Memory B cell (primary cell): ENCODE results near the gene GCK.
"Not testable (repeated sequence)": the region's sequence is repeated elsewhere in the genome, so short reads cannot be mapped to it uniquely, and the experiment has no call there.

ENCODE experiments used
- ATAC-seq: fragments of 150-1000 bp; cut with Tn5 transposase; 2 replicates; pipeline ENCODE4 v1.10.0; 2021; ENCODE audit warnings: low read depth, mild to moderate bottlenecking, moderate library complexity
- DNase-seq, 2 donors: peaks; one replicate each; pipeline ENCODE4 v3.0.0; 2022; ENCODE audit warnings: low spot score in 2 of 2
- H3K27ac Mint-ChIP-seq: one replicate; pipeline ENCODE4 v1.8.0; 2022; ENCODE audit warnings: mild to moderate bottlenecking, moderate library complexity, mixed read lengths
- H3K27me3 Mint-ChIP-seq: one replicate; pipeline ENCODE4 v1.8.0; 2022; ENCODE audit warnings: mixed read lengths
- H3K36me3 Mint-ChIP-seq: one replicate; pipeline ENCODE4 v1.8.0; 2022; ENCODE audit warnings: mild to moderate bottlenecking, mixed read lengths
- H3K4me1 Mint-ChIP-seq: one replicate; pipeline ENCODE4 v1.8.0; 2022; ENCODE audit warnings: mixed read lengths
- H3K4me3 Mint-ChIP-seq: one replicate; pipeline ENCODE4 v1.8.0; 2022; ENCODE audit warnings: mild to moderate bottlenecking, moderate library complexity, mixed read lengths
- H3K9me3 Mint-ChIP-seq: one replicate; pipeline ENCODE4 v1.8.0; 2022; ENCODE audit warnings: mixed read lengths

The GCK gene

GRCh38 chr7:44171901-44172300 is 17.3 kb downstream of the GCK start:
- H3K36me3 Mint-ChIP-seq, ATAC-seq, DNase-seq, H3K27ac Mint-ChIP-seq, H3K4me3 Mint-ChIP-seq, H3K9me3 Mint-ChIP-seq: not testable (repeated sequence)
- Mint-ChIP-seq H3K27me3 (peaks cover 12% of the 10 kb centered on the region), H3K4me1 (peaks cover 13% of the 10 kb centered on the region)

- H3K4me1 Mint-ChIP-seq, result peaks cover 9% of the 10 kb centered on the region
- H3K9me3 Mint-ChIP-seq, result peaks cover 11% of the 10 kb centered on the region
- ATAC-seq (peak; percentile 95), DNase-seq (no peak)
- H3K4me3 Mint-ChIP-seq, result no peak overlapping the region
- peaks cover 7% of the 10 kb centered on the region for H3K36me3 Mint-ChIP-seq
- peaks cover 3% of the 10 kb centered on the region for H3K27me3 Mint-ChIP-seq
- no peak overlapping the region for H3K27ac Mint-ChIP-seq
Measured at GRCh38 chr7:44167920-44168319, 21.3 kb downstream of the GCK start.

- H3K27me3 Mint-ChIP-seq, result peaks cover 4% of the 10 kb centered on the region
- no peak overlapping the region for H3K4me3 Mint-ChIP-seq
- ATAC-seq (no peak), DNase-seq (no peak)
- H3K27ac Mint-ChIP-seq, result no peak overlapping the region
- peaks cover 8% of the 10 kb centered on the region for H3K9me3 Mint-ChIP-seq
- H3K36me3 Mint-ChIP-seq, result peaks cover 4% of the 10 kb centered on the region
- H3K4me1 Mint-ChIP-seq, result peaks cover 9% of the 10 kb centered on the region
Measured at GRCh38 chr7:44163591-44163990, 25.6 kb downstream of the GCK start.

- no peak for DNase-seq
- Mint-ChIP-seq H3K36me3 (peaks cover 4% of the 10 kb centered on the region), H3K27ac (no peak overlapping the region), H3K27me3 (peaks cover 5% of the 10 kb centered on the region), H3K4me3 (no peak overlapping the region), H3K9me3 (peaks cover 8% of the 10 kb centered on the region), H3K4me1 (peaks cover 9% of the 10 kb centered on the region)
- ATAC-seq, result no peak
Measured at GRCh38 chr7:44162785-44163395, 26.3 kb downstream of the GCK start.

GRCh38 chr7:44162179-44162578 is 27.1 kb downstream of the GCK start:
- Mint-ChIP-seq H3K9me3 (peaks cover 8% of the 10 kb centered on the region), H3K27ac (no peak overlapping the region), H3K4me1 (peaks cover 2% of the 10 kb centered on the region), H3K36me3 (peaks cover 4% of the 10 kb centered on the region), H3K4me3 (no peak overlapping the region), H3K27me3 (peaks cover 6% of the 10 kb centered on the region)
- ATAC-seq, result no peak
- DNase-seq, result no peak

GRCh38 chr7:44161371-44161770 is 27.9 kb downstream of the GCK start:
- peaks cover 8% of the 10 kb centered on the region for H3K9me3 Mint-ChIP-seq
- no peaks in the 10 kb centered on the region for H3K4me1 Mint-ChIP-seq
- H3K27me3 Mint-ChIP-seq, result peaks cover 6% of the 10 kb centered on the region
- H3K36me3 Mint-ChIP-seq, result peaks cover 4% of the 10 kb centered on the region
- no peak overlapping the region for H3K27ac Mint-ChIP-seq
- ATAC-seq, result no peak
- no peak for DNase-seq
- no peak overlapping the region for H3K4me3 Mint-ChIP-seq

- Mint-ChIP-seq H3K36me3 (peaks cover 4% of the 10 kb centered on the region), H3K27ac (no peak overlapping the region), H3K4me1 (no peaks in the 10 kb centered on the region), H3K9me3 (peaks cover 8% of the 10 kb centered on the region), H3K4me3 (no peak overlapping the region), H3K27me3 (peaks cover 6% of the 10 kb centered on the region)
- ATAC-seq (no peak), DNase-seq (no peak)
Measured at GRCh38 chr7:44159824-44160630, 29.2 kb downstream of the GCK start.

GRCh38 chr7:44158873-44159631 is 30.2 kb downstream of the GCK start:
- DNase-seq, result no peak
- Mint-ChIP-seq H3K4me3 (no peak overlapping the region), H3K27me3 (peaks cover 6% of the 10 kb centered on the region), H3K9me3 (peaks cover 1% of the 10 kb centered on the region), H3K36me3 (no peaks in the 10 kb centered on the region), H3K27ac (no peak overlapping the region), H3K4me1 (no peaks in the 10 kb centered on the region)
- no peak for ATAC-seq

GRCh38 chr7:44158096-44158872 is 31.0 kb downstream of the GCK start:
- no peak overlapping the region for H3K27ac Mint-ChIP-seq
- no peaks in the 10 kb centered on the region for H3K9me3 Mint-ChIP-seq
- H3K27me3 Mint-ChIP-seq, result peaks cover 7% of the 10 kb centered on the region
- H3K4me3 Mint-ChIP-seq, result no peak overlapping the region
- H3K4me1 Mint-ChIP-seq, result no peaks in the 10 kb centered on the region
- ATAC-seq (no peak), DNase-seq (no peak)
- no peaks in the 10 kb centered on the region for H3K36me3 Mint-ChIP-seq

GRCh38 chr7:44157116-44158080 is 31.8 kb downstream of the GCK start:
- Mint-ChIP-seq H3K9me3 (no peaks in the 10 kb centered on the region), H3K4me3 (no peak overlapping the region), H3K27me3 (peaks cover 7% of the 10 kb centered on the region), H3K4me1 (no peaks in the 10 kb centered on the region), H3K36me3 (no peaks in the 10 kb centered on the region), H3K27ac (no peak overlapping the region)
- DNase-seq (no peak), ATAC-seq (no peak)

- H3K27me3 Mint-ChIP-seq, result peaks cover 4% of the 10 kb centered on the region
- no peak for ATAC-seq
- no peaks in the 10 kb centered on the region for H3K9me3 Mint-ChIP-seq
- no peaks in the 10 kb centered on the region for H3K4me1 Mint-ChIP-seq
- DNase-seq, result no peak
- no peak overlapping the region for H3K4me3 Mint-ChIP-seq
- H3K27ac Mint-ChIP-seq, result no peak overlapping the region
- no peaks in the 10 kb centered on the region for H3K36me3 Mint-ChIP-seq
Measured at GRCh38 chr7:44156453-44157010, 32.7 kb downstream of the GCK start.

- ATAC-seq, result no peak
Measured at GRCh38 chr7:44155191-44156185, 33.8 kb downstream of the GCK start.

More at GRCh38 chr7:44155191-44156185, 33.8 kb downstream of the GCK start:
- H3K36me3 Mint-ChIP-seq, result no peaks in the 10 kb centered on the region
- H3K27me3 Mint-ChIP-seq, result peaks cover 4% of the 10 kb centered on the region
- no peaks in the 10 kb centered on the region for H3K9me3 Mint-ChIP-seq
- no peak overlapping the region for H3K27ac Mint-ChIP-seq
- H3K4me1 Mint-ChIP-seq, result no peaks in the 10 kb centered on the region
- no peak for DNase-seq
- H3K4me3 Mint-ChIP-seq, result no peak overlapping the region
